HUES48 (cell line): Measurements from ENCODE around the gene KCNJ12.
"Not testable (repeated sequence)": the region's sequence is repeated elsewhere in the genome, so short reads cannot be mapped to it uniquely, and the experiment has no call there.

Experiments used
- H3K27ac ChIP-seq: one replicate; pipeline ENCODE4 v1.7.0; 2013; ENCODE audit warnings: low read depth, low read length, inconsistent platforms
- H3K27me3 ChIP-seq: 2 replicates; pipeline ENCODE4 v1.6.1; 2013; ENCODE audit warnings: mild to moderate bottlenecking, low read length; ENCODE audit not compliant: control insufficient read depth, insufficient read depth
- H3K36me3 ChIP-seq: 2 replicates; pipeline ENCODE4 v1.6.1; 2013; ENCODE audit warnings: low read length; ENCODE audit not compliant: control insufficient read depth, insufficient read depth
- H3K4me1 ChIP-seq: 2 replicates; pipeline ENCODE4 v1.6.1; 2013; ENCODE audit warnings: mild to moderate bottlenecking, low read length; ENCODE audit not compliant: control insufficient read depth, insufficient read depth
- H3K4me3 ChIP-seq: 2 replicates; pipeline ENCODE4 v1.5.1; 2013; ENCODE audit warnings: mild to moderate bottlenecking, low read depth, low read length
- H3K9ac ChIP-seq: 2 replicates; pipeline ENCODE4 v1.6.1; 2013; ENCODE audit warnings: mild to moderate bottlenecking, low read depth, low read length, moderate library complexity
- H3K9me3 ChIP-seq: 2 replicates; pipeline ENCODE4 v1.6.1; 2013; ENCODE audit warnings: low read length; ENCODE audit not compliant: control insufficient read depth, insufficient read depth

KCNJ12 gene

DNA sequence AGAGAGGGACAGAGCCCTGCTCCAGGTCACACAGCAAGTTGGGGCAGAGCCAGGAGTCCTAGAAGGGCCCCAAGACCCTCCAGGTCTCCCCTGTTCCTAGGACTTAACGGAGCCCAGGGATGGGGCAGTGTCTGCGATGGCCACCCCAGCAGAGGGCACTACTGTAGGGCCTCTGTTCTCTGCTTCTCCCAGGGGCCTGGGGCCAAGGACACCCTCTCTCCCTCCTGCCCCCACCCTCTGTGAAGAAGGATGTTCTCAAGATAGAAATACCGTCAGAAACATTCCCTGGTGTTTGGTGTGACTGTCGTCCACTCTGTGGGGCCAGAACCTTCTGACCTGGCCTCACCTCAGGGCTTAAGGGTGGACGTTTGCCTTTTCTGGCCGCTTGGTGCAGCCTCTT, 28.4 kb downstream of the KCNJ12 start:
- H3K4me1 ChIP-seq, H3K4me3 ChIP-seq, H3K36me3 ChIP-seq, H3K9me3 ChIP-seq, H3K9ac ChIP-seq, H3K27me3 ChIP-seq, H3K27ac ChIP-seq: not testable (repeated sequence)

GRCh38 chr17:21404956-21405731, 29.0 kb downstream of the KCNJ12 start:
- H3K4me1 ChIP-seq, H3K27me3 ChIP-seq, H3K9me3 ChIP-seq, H3K36me3 ChIP-seq, H3K9ac ChIP-seq, H3K4me3 ChIP-seq, H3K27ac ChIP-seq: not testable (repeated sequence)

DNA sequence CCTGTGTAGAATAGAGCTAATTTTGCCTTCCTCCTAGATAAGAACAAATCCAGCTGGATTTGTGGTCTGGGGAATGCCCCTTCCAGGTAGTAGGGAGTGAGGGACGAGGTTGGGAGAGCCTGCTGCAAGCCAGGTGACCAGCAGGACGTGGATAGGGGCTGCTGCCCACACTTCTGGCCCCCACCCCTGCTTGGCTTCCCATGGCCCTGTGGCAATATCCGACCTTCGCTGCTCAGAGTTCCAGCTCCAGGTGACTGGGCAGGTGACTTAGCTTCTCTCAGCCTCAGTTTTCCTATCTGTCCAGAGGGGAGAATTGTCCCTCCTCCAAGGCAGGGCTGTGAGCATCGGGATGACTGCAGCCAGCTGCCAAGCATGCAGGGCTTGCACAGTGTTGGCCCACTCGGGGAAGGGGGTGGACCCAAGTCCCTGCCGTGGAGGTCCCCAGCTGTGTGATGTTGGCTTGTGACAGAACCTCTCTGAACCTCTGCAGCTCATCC, 29.8 kb downstream of the KCNJ12 start:
- H3K36me3 ChIP-seq, H3K27ac ChIP-seq, H3K27me3 ChIP-seq, H3K9ac ChIP-seq, H3K4me1 ChIP-seq, H3K9me3 ChIP-seq, H3K4me3 ChIP-seq: not testable (repeated sequence)

DNA sequence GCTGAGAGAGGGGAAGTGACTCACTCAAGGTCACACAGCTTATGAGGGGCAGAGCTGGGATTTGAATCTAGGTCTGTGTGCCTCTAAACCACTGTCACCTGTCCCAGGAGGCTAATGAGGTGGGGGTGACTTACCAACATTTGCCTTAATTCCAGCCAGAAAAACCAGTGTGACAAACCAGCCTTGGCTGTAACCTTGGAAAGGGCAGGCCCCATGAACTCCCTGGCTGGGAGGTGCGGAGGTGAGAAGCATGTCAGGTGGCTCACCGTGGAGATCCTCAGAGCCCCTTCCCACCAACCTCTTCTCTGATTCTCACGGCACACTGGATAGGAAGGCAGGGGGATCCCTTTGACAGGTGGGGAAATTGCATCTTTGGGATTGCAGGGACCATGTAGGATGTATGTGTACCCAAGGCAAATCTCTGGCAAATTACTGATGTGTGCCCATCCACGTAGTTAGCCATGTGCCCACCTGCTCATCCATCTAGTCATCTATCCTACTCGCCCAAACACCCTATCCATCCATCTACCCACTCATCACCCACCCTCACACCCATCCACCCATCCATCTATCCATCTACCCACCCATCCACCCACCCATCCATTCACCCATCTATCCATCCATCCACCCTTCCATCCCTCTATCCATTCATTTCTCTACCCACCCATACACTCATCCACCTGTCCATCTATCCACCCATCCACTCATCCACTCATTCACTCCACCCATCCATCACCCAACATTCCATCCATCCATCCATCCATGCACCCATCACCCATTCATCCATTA, 30.7 kb downstream of the KCNJ12 start:
- not testable (repeated sequence) for H3K4me3 ChIP-seq, H3K36me3 ChIP-seq, H3K4me1 ChIP-seq, H3K27ac ChIP-seq, H3K27me3 ChIP-seq, H3K9ac ChIP-seq, H3K9me3 ChIP-seq

GRCh38 chr17:21407752-21408151, 31.6 kb downstream of the KCNJ12 start:
- not testable (repeated sequence) for H3K36me3 ChIP-seq, H3K4me3 ChIP-seq, H3K27me3 ChIP-seq, H3K9ac ChIP-seq, H3K27ac ChIP-seq, H3K9me3 ChIP-seq, H3K4me1 ChIP-seq

DNA sequence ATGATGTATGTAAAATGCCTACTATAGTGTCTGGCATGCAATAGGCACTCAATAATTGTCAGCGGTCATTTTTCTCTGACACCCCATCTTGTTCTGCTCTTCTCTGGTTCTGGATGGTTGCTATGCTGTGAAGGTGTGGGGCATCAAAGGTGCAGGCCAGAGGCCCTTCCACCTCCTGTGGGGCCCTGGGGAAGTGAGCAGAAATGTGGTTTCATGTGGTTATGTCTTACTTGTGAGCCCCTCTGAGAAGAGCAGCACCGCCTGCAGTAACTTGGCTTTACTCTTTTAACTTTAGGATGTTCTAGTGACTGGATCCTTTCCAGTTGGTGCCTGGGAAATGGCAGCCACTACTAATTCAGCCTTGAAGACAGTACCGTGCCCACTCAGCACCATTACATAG, 32.1 kb downstream of the KCNJ12 start:
- H3K4me3 ChIP-seq, H3K27me3 ChIP-seq, H3K4me1 ChIP-seq, H3K9me3 ChIP-seq, H3K27ac ChIP-seq, H3K9ac ChIP-seq, H3K36me3 ChIP-seq: not testable (repeated sequence)

GRCh38 chr17:21408766-21409300, 32.7 kb downstream of the KCNJ12 start:
- H3K27ac ChIP-seq, H3K9me3 ChIP-seq, H3K27me3 ChIP-seq, H3K9ac ChIP-seq, H3K36me3 ChIP-seq, H3K4me1 ChIP-seq, H3K4me3 ChIP-seq: not testable (repeated sequence)

GRCh38 chr17:21409388-21409787, 33.2 kb downstream of the KCNJ12 start:
- H3K9ac ChIP-seq, H3K36me3 ChIP-seq, H3K27me3 ChIP-seq, H3K9me3 ChIP-seq, H3K4me1 ChIP-seq, H3K4me3 ChIP-seq, H3K27ac ChIP-seq: not testable (repeated sequence)

DNA sequence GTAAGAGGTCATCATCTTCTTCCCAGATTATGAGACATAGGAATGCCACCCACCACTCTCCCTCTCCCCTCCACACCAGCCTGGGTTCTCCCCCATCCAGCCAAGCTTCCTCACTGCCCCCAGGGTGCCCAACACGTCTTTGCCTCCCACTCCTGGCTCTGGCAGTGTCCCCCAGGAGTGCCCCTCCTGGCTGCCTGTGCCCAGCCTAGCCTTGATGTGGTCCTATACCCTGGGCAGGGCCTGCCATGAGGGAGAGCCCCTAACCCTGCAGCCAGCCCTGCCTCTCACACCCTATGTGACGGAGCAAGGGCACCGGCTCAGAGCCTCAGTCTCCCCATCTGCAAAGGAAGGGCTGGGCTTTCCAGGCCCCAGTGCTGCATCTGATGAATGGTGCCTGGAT, 33.8 kb downstream of the KCNJ12 start:
- not testable (repeated sequence) for H3K27me3 ChIP-seq, H3K4me3 ChIP-seq, H3K9ac ChIP-seq, H3K9me3 ChIP-seq, H3K36me3 ChIP-seq, H3K4me1 ChIP-seq, H3K27ac ChIP-seq

DNA sequence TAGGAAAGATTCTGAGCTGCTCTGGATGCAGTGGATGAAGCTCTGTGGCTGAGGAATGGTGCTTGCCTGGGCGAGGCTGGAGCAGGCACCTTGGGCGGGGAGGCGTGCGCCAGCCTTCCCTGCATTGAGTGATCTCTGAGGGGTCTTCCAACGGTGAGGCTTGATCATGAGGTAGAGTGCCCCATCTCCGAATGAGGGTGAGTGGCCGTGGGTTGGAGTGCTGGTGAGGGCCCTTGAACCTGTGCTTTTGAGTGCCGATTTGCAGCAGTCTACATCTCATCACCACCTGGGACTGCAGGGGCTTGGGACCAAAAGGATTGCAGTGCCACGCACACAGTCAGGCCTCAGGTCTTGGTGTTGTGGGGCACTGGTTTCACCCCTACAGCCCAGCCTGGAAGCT, 34.2 kb downstream of the KCNJ12 start:
- H3K4me3 ChIP-seq, H3K9me3 ChIP-seq, H3K27ac ChIP-seq, H3K27me3 ChIP-seq, H3K9ac ChIP-seq, H3K4me1 ChIP-seq, H3K36me3 ChIP-seq: not testable (repeated sequence)

- H3K36me3 ChIP-seq, H3K27me3 ChIP-seq, H3K9ac ChIP-seq, H3K4me1 ChIP-seq, H3K9me3 ChIP-seq, H3K4me3 ChIP-seq, H3K27ac ChIP-seq: not testable (repeated sequence)
Observed at GRCh38 chr17:21410906-21411678, 34.9 kb downstream of the KCNJ12 start.
